ENCODE results near the gene TGFBR3.

DNA sequence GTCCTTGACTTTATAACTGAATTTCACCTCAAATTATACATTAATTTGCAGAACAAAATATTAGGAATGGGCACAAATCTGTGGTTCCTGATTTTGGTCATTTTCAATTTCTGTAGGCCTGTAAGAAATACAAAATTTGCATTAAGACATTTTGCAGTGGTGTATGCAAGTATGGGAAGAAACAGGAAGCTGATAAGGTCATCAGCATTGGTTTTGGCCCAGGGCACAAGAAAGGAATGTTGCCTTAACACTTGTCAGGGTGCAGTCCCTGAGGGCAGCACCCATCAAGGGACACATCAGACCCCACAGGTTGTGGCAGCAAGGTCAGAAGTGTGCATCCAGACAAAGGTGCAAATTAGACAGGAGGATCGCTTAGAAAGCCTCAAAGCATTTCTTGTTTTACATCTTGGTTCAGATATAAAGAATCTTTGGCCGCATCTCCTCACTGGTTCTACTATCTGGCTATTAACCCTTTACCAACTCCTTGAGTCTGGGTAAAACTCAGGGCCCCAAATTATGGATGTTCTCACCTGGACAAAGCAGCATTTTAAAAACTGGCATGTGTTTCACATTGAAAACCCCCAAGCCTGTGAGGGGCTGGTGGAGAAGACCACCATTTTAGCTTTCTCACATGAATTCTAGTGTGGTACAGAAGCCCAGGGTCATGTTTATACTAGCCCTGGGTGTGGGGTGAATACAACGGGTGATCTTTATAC is 202.9 kb downstream of the TGFBR3 start:
- no peak for TF ChIP-seq POLR2A (IDR thresholded peaks at IDR 0.05; ENCODE audit: low read length)
- no peak for TF ChIP-seq GATA1 (IDR thresholded peaks at IDR 0.05; ENCODE audit: low read depth, low read length)

Data from erythroblast (primary cell).